ENCODE data around the gene GRIK4.

- TF ChIP-seq ZNF121 (CRISPR knock-in tag; conservative IDR thresholded peaks at IDR 0.05) (no peak), ZNF175 (CRISPR knock-in tag; IDR thresholded peaks at IDR 0.05; ENCODE audit: low read depth) (no peak), ATF4 (CRISPR knock-in tag; IDR thresholded peaks at IDR 0.05) (no peak), POU5F1 (IDR thresholded peaks at IDR 0.05; ENCODE audit: borderline replicate concordance, low read depth, low read length, partially characterized antibody) (no peak), GABPA (tag; conservative IDR thresholded peaks at IDR 0.05; ENCODE audit: low read depth) (no peak), EHMT2 (IDR thresholded peaks at IDR 0.05) (no peak), SMC3 (conservative IDR thresholded peaks at IDR 0.05; ENCODE audit: insufficient read depth, low read depth, low read length) (no peak), HNRNPK (IDR thresholded peaks at IDR 0.05; ENCODE audit: low read depth, low read length, poor library complexity, severe bottlenecking) (no peak), BRD9 (IDR thresholded peaks at IDR 0.05; ENCODE audit: low read depth, partially characterized antibody) (no peak), SOX6 (IDR thresholded peaks at IDR 0.05) (no peak), CHD7 (IDR thresholded peaks at IDR 0.05; ENCODE audit: low read depth, low read length) (no peak), CHD2 (IDR thresholded peaks at IDR 0.05; ENCODE audit: low read depth, low read length) (no peak), NCOA6 (IDR thresholded peaks at IDR 0.05) (no peak)
- TF ChIP-seq, protein P1, sequence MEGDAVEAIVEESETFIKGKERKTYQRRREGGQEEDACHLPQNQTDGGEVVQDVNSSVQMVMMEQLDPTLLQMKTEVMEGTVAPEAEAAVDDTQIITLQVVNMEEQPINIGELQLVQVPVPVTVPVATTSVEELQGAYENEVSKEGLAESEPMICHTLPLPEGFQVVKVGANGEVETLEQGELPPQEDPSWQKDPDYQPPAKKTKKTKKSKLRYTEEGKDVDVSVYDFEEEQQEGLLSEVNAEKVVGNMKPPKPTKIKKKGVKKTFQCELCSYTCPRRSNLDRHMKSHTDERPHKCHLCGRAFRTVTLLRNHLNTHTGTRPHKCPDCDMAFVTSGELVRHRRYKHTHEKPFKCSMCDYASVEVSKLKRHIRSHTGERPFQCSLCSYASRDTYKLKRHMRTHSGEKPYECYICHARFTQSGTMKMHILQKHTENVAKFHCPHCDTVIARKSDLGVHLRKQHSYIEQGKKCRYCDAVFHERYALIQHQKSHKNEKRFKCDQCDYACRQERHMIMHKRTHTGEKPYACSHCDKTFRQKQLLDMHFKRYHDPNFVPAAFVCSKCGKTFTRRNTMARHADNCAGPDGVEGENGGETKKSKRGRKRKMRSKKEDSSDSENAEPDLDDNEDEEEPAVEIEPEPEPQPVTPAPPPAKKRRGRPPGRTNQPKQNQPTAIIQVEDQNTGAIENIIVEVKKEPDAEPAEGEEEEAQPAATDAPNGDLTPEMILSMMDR (IDR thresholded peaks at IDR 0.05 in 2 of 3, conservative IDR thresholded peaks at IDR 0.05 in 1 of 3; ENCODE audit: insufficient read depth in 2 of 3, low read depth in 1 of 3, low read length in 3 of 3) = no peak
These were observed 26.8 kb upstream of the GRIK4 start for GRCh38 chr11:120484722-120485121.

All from K562 (cell line).